Umbilical cord (tissue), 2 donors: ENCODE data around the gene ABCG4. TPM values are rescaled to one million over a fixed set of nuclear protein-coding genes. Genes with fewer than 3 reads are reported as not detected.
"Not testable (repeated sequence)": the region's sequence is repeated elsewhere in the genome, so short reads cannot be mapped to it uniquely, and the experiment has no call there.

Source experiments
- DNase-seq: peaks from one replicate; pipeline ENCODE4 v3.0.0-alpha.2; 2015; ENCODE audit warnings: low spot score
- total RNA-seq: library from RNA; depleted of rRNA; stranded (reverse); fragments of >200 nt; gene quantifications from one replicate; pipeline ENCODE4 v1.2.3, GENCODE V29; 2014; ENCODE audit warnings: low replicate concordance; ENCODE audit not compliant: insufficient read depth

ABCG4 gene
- total RNA-seq, 1 donor from 2014 or later: 0.96 TPM

GRCh38 chr11:119152604-119153003 lies 3.8 kb downstream of the ABCG4 start:
- no peak for DNase-seq

GRCh38 chr11:119153049-119153818 lies 4.4 kb downstream of the ABCG4 start:
- DNase-seq: no peak

- DNase-seq: no peak
Observed at GRCh38 chr11:119154178-119154577, 5.3 kb downstream of the ABCG4 start.

GRCh38 chr11:119155733-119156492 lies 7.1 kb downstream of the ABCG4 start:
- DNase-seq: no peak

- no peak for DNase-seq
Observed at GRCh38 chr11:119156496-119156895, 7.6 kb downstream of the ABCG4 start.

- no peak for DNase-seq
Observed at GRCh38 chr11:119157063-119157462, 8.2 kb downstream of the ABCG4 start.

- DNase-seq: no peak
Observed at GRCh38 chr11:119158467-119158866, 9.6 kb downstream of the ABCG4 start.

- DNase-seq: no peak
Observed at GRCh38 chr11:119160151-119160550, 11.3 kb downstream of the ABCG4 start.

- no peak for DNase-seq
Observed at GRCh38 chr11:119161871-119162270, 13.0 kb downstream of the ABCG4 start.

- DNase-seq: no peak
Observed at GRCh38 chr11:119166368-119167076, 17.7 kb downstream of the ABCG4 start.

GRCh38 chr11:119167077-119167458 lies 18.2 kb downstream of the ABCG4 start:
- DNase-seq: not testable (repeated sequence)

GRCh38 chr11:119167933-119168332 lies 19.1 kb downstream of the ABCG4 start:
- DNase-seq: no peak

- DNase-seq: peak; percentile 90
Observed at GRCh38 chr11:119168471-119169281, 19.8 kb downstream of the ABCG4 start, which contains the start of gene NLRX1. Gene NLRX1, plus strand, starts transcription at chr11:119168725. Its CDS starts 2,679 bp downstream, at chr11:119171404.

- peak; percentile 27 for DNase-seq
Observed at GRCh38 chr11:119169282-119169719, 20.4 kb downstream of the ABCG4 start.

GRCh38 chr11:119172513-119172912 lies 23.7 kb downstream of the ABCG4 start:
- no peak for DNase-seq

GRCh38 chr11:119173453-119173852 lies 24.6 kb downstream of the ABCG4 start:
- no peak for DNase-seq

- DNase-seq: no peak
Observed at GRCh38 chr11:119175493-119176077, 26.7 kb downstream of the ABCG4 start.

- no peak for DNase-seq
Observed at GRCh38 chr11:119178166-119178680, 29.4 kb downstream of the ABCG4 start.

- DNase-seq: no peak
Observed at GRCh38 chr11:119179342-119179741, 30.5 kb downstream of the ABCG4 start.

GRCh38 chr11:119179983-119180382 lies 31.1 kb downstream of the ABCG4 start:
- no peak for DNase-seq
